HepG2 (cell line): ENCODE measurements around the gene SEZ6. TPM values are rescaled to one million over a fixed set of nuclear protein-coding genes. Genes with fewer than 3 reads are reported as not detected.

Experiments
- AKAP8 ChIP-seq: sonication (generic); formaldehyde crosslinking; IDR thresholded peaks from 2 replicates; pipeline ENCODE4 v1.5.1; 2020; ENCODE audit warnings: mild to moderate bottlenecking, missing genetic modification reagents
- ATAD3A ChIP-seq: sonication (generic); formaldehyde crosslinking; IDR thresholded peaks from 2 replicates; pipeline ENCODE4 v1.4.0; 2020; ENCODE audit warnings: missing genetic modification reagents
- BHLHE40 ChIP-seq: IDR thresholded peaks from 2 replicates; pipeline ENCODE4 v1.6.1; 2011; ENCODE audit warnings: low read length, improper control_type of control experiment
- CENPBD1 ChIP-seq: sonication (generic); formaldehyde crosslinking; IDR thresholded peaks from 2 replicates; pipeline ENCODE4 v1.8.0; 2022; ENCODE audit warnings: missing genetic modification reagents, low read depth, mild to moderate bottlenecking, borderline replicate concordance
- HES4 ChIP-seq: sonication (generic); formaldehyde crosslinking; IDR thresholded peaks from 2 replicates; pipeline ENCODE4 v1.9.0; 2021; ENCODE audit warnings: mild to moderate bottlenecking, missing genetic modification reagents, borderline replicate concordance
- PRDM15 ChIP-seq: sonication (generic); formaldehyde crosslinking; IDR thresholded peaks from 2 replicates; pipeline ENCODE4 v1.4.0; 2020; ENCODE audit warnings: missing genetic modification reagents
- PRPF4 ChIP-seq: fragments of 200-400 bp; formaldehyde crosslinking; IDR thresholded peaks from 2 replicates; pipeline ENCODE4 v1.6.1; 2016; ENCODE audit warnings: low read length, low read depth; ENCODE audit not compliant: poor library complexity, severe bottlenecking
- TBX3 ChIP-seq: fragments of 450-650 bp; IDR thresholded peaks from 2 replicates; pipeline ENCODE4 v1.6.1; 2017; ENCODE audit warnings: antibody characterized with exemption, mild to moderate bottlenecking, inconsistent platforms, borderline replicate concordance
- TEAD2 ChIP-seq: sonication (generic); formaldehyde crosslinking; IDR thresholded peaks from 2 replicates; pipeline ENCODE4 v1.9.0; 2021; ENCODE audit warnings: missing genetic modification reagents
- ZBTB21 ChIP-seq: sonication (generic); formaldehyde crosslinking; IDR thresholded peaks from 2 replicates; pipeline ENCODE4 v1.4.0; 2020; ENCODE audit warnings: missing genetic modification reagents
- ZBTB39 ChIP-seq: sonication (generic); formaldehyde crosslinking; IDR thresholded peaks from 2 replicates; pipeline ENCODE4 v1.5.0; 2020; ENCODE audit warnings: missing genetic modification reagents
- ZNF275 ChIP-seq: sonication (generic); formaldehyde crosslinking; IDR thresholded peaks from 2 replicates; pipeline ENCODE4 v1.8.0; 2022; ENCODE audit warnings: missing genetic modification reagents, mild to moderate bottlenecking, inconsistent platforms, borderline replicate concordance
- ZNF512 ChIP-seq: sonication (generic); formaldehyde crosslinking; IDR thresholded peaks from 2 replicates; pipeline ENCODE4 v1.4.0; 2020; ENCODE audit warnings: mild to moderate bottlenecking, missing genetic modification reagents
- ZSCAN5A ChIP-seq: sonication (generic); formaldehyde crosslinking; IDR thresholded peaks from 2 replicates; pipeline ENCODE4 v1.8.0; 2022; ENCODE audit warnings: mild to moderate bottlenecking, missing genetic modification reagents, borderline replicate concordance
- polyA plus RNA-seq, 8 experiments: library from polyadenylated mRNA; depleted of rRNA in 3 of 8; stranded (reverse) in 7 of 8; unstranded in 1 of 8; fragments of >200 nt; fragmentation: Illumina TruSeq in 4 of 8; extraction: Trizol in 4 of 8; gene quantifications; 2 replicates each; pipeline versions ENCODE4 v1.2.1 to v1.2.3, GENCODE V29; 2011 to 2016; ENCODE audit warnings: low read depth in 4 of 8, missing spikeins in 1 of 8, mixed read lengths in 1 of 8; ENCODE audit not compliant: insufficient read depth in 1 of 8
- total RNA-seq, 5 experiments: library from RNA; depleted of rRNA; stranded (reverse); fragments of >200 nt; fragmentation: Illumina TruSeq; extraction: Trizol; gene quantifications; 2 replicates each; pipeline ENCODE4 v1.2.3, GENCODE V29; 2016; ENCODE audit warnings: low read depth in 1 of 5

Gene SEZ6
- total and polyA plus RNA-seq, 2 of the 13 experiments (the other 11 are each of a cell fraction or from before 2014, with no cell fraction given), result not detected

- TF ChIP-seq ZNF512 (CRISPR knock-in tag) (no peak), ZNF275 (CRISPR knock-in tag) (peak; percentile 87), ZBTB21 (CRISPR knock-in tag) (no peak), ATAD3A (CRISPR knock-in tag) (no peak), BHLHE40 (no peak), TBX3 (no peak), ZSCAN5A (CRISPR knock-in tag) (no peak), CENPBD1 (no peak), PRPF4 (no peak), AKAP8 (CRISPR knock-in tag) (no peak), TEAD2 (CRISPR knock-in tag) (no peak), ZBTB39 (CRISPR knock-in tag) (no peak), HES4 (CRISPR knock-in tag) (no peak), PRDM15 (CRISPR knock-in tag) (no peak)
These were observed 54.3 kb downstream of the SEZ6 start, which contains the start of gene PHF12 (continued) for GRCh38 chr17:28951428-28951990.
